HCEC 1CT (cell line): ENCODE data around the gene PABPN1.

Experiments
- DNase-seq: peaks from one replicate; pipeline ENCODE4 v3.0.0-alpha.2; 2017

The PABPN1 gene

DNA sequence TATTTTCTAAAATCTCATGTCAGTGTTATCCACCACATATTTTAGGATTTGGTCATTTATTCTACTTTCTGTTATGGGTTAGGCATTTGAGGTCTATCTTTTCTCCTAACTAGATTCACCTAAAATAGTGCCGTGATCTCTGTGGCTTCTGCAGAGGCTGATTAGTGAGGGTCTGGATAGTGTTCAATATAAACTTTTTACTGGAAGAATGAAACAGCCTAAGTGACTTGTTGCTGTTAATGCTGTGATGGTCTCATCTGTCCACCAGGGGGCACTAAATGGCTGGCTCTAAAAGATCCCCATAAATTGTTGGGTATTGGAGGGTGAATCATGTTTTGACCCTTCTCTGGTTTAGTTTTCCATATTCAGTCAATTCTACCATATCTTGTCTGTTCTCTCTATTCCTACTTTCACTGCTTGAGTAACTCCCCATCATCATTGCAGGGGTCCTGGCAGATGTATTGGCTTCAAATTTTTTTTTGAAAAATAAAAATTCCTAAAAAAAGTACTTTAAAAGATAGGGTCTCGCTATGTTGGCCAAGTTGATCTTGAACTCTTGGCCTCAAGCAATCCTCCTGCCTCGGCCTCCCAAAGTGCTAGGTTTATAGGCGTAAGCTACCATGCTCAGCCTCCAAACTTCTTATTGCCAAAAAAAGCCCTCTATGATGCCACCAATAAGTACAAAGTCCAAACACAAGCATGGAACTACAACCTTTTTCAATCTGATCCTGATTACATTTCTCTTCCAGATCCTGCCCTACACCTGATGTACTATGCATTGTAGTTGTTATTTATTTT lies 6.9 kb downstream of the PABPN1 start:
- DNase-seq, result peak; percentile 54

DNA sequence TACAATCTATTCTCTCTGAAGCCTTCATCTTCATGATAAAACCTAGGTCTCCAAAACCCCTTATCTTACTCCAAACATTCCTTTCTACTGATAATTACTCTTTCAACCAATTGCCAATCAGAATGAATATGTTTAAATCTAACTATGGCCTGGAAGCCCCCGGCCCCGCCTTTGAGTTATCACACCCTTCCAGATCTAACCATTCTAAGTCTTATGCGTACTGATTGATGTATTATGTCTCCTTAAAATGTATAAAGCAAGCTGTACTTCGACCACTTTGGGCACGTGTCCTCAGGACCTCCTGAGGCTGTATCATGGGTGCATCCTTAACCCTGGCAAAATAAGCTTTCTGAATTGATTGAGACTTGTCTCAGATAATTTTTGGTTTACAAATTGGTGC lies 14.4 kb downstream of the PABPN1 start:
- no peak for DNase-seq

DNA sequence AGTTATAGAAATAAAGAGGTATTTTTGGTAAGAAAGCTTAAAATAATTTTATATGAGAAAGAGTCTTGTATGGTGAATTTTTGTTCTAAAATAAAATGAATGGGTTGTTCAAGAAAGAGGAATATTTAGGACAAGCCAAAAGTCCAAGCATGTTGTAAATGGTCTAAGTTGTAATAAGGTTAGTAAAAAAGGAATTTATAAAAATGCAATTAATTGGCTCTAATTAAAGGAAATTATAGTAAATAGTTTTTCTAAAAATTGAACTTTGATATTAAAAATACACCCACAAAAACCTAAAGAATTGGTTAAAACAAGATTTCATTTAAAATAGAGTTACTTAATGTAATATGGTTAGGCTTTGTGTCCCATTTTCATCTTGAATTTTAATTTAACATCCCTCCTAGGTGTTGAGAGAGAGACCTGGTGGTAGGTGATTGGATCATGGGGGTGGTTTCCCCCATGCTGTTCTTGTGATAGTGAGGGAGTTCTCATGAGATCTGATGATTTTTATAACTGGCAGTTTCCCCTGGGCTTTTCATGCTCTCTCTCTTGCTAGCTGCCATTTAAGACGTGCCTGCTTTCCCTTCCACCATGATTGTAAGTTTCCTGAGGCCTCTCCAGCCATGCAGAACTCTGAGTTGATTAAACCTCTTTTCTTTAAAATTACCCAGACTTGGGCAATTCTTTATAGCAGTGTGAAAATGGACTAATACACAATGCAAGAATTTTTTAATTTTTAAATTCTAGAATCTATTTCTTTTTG lies 18.4 kb downstream of the PABPN1 start:
- no peak for DNase-seq

DNA sequence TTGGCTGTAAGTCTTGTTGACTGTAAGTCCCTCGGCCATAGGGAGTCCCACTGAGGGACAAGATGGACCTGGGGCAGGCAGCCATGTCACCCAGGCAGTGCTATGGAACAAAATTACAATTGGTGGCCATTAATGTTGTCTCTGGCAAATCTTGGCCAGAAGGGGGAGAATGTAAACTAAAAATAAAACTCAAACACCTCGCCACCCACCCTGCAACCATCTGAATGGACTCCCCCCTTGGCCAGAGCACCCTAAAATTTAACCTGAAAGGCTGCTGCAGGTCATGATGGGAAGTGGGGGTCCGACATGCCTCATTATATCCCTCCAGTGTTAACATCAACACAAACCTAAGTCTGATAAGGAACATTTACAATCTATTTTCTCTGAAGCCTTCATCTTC lies 23.2 kb downstream of the PABPN1 start:
- no peak for DNase-seq

DNA sequence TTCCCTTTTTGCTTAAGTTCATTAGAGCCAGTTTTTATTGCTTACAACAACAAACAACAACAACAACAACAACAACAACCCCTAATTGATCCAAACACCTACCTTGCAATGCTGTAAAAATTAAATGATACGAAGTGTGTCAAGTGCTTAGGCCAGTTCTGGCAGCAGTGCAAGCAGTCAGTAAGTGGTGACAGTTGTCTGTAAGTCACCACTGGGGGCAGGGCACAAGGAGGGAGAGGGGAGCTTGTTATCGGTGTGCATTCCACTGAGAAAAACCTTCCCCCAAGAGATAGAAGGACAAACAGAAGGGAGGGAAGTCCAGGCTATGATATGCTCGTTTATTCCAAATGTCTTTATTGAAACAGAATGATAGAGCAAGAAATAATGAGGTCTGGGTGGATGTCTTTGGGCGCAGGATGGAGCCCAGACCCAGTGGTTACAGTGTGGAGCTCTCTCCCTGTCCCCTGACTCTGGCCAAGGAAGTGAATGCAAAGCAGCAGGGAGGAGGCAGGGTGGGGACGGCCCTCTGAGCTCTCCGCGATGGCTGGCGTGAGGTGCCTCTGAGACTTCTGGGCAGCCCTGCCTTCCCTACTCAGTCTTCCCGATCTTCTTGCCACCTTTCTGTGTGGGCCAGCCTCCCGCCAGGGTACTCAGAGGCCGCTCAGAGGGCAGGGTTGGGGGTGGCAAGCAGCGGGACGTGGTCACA lies 24.9 kb downstream of the PABPN1 start:
- DNase-seq, result no peak

DNA sequence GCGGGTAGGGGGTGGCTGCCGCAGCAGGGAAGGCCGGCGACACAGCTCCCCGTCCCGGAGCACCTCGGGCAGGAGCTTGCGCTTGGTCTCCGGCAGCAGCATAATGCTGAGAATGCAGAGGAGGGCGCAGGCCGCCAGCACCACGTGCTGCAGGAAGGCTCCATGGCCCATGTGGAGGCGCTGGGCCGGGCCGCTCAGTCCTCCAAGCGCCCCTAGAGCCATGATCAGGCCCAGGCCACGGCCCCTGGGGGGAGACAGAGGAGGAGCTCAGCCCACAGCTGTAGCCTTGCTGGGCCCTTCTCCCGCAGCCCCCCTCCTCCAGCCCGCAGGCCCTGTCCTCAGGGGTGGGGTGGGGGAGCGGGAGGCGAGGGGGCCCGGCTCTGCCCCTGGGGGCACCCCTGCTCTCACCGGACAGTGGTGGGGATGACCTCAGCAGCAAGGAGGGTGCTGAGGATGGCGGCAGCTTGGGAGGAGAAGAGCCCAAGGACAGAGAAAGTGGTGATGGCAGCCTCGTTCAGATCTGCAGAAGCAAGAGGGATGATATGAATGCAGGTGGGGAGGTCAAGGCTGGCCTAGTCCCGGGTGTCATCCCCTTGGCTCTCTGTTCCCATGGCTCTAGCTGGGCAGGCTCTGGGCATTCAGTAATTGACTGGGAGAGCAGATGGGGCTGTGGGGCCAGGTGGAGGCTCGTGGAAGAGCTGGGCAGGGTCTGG lies 25.6 kb downstream of the PABPN1 start:
- DNase-seq, result no peak

DNA sequence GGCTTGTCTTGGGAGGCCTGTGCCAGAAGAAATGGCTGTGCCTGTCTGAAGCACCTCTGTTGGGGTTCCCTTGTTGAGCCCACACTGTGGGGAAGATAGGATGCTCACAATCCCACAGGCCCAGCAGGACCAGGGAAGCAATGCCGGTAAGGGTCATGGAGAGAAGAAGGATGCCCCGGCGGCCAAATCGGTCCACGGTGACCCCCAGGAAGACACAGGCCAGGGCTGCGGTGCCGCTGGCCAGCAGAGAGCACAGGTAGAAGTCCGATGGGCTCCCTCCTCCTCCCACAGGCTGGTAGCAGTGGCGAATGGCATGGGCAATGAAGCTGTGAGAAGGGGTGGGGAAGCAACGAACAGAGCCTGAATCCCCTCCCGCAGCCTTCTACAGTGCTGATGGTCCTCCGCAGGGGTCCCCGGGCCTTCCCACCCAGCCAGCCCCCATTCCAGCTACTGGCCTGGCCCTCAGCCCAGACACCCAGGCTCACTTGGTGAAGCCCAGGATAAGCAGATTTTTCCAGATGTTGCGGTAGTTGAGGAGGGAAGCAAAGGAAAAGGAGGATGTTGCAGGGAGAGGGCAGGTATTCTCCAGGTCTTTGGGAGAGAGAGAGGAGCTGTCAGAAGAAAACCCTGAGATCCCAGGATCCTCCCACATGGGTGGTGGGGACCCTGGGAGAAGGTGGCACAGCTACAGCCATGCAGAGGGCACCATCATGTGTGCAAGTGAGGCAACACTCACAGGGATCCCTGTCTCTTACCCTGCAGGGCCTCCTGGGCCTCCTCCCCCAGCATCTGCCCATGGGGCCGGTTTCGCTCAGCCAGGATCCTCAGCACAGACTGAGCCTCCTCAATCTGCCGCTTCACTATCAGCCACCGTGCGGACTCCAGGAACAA lies 26.4 kb downstream of the PABPN1 start:
- no peak for DNase-seq

DNA sequence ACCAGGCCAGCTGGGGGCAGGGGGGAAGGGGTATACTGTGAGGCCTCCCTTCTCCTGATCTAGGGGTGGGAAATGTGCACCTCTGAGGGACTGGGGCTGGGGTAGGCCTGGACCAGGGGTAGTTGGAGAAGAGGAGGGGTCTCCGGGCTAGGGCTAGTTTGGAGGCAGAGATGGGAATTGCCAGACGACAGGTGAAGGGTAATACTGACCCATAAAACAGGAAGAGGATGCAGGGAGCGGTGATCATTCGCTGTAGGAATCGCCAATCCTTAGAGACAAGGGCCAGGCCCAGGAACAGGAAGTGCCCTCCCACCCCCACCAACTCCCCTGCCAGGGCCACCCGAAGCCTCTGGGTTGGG lies 27.0 kb downstream of the PABPN1 start:
- no peak for DNase-seq

DNA sequence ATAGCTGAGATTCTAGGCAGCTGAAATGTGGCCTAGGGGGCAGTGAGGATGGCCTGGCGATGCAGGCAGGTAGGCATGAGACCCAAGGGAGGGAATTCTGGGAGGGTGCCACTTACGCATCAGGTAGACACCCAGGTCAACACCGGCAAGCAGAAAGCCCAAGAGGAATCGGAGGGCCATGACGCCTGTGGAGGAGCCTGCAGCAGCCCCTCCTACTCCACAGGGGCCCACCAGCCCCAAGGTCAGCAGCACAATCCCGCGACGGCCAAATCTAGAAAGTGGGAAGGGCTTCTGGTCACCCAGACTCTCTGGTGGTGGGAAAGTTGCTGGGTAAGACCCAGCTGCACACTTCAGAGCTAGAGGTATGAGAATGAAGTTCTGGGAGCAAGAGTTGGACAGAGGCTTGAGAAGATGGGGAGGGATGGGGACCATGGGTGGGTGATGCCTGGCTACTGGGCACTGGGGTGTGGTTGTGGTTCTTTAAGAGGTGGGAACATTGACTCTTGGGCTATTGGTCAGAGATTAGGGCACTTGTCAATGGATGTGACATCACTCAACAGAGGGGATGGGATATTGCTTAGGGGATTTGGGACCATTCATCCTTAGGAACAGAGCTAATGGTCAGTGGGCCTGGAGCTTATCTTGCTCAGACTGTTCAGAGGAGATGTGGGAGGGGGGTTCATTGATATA lies 28.0 kb downstream of the PABPN1 start:
- no peak for DNase-seq

DNA sequence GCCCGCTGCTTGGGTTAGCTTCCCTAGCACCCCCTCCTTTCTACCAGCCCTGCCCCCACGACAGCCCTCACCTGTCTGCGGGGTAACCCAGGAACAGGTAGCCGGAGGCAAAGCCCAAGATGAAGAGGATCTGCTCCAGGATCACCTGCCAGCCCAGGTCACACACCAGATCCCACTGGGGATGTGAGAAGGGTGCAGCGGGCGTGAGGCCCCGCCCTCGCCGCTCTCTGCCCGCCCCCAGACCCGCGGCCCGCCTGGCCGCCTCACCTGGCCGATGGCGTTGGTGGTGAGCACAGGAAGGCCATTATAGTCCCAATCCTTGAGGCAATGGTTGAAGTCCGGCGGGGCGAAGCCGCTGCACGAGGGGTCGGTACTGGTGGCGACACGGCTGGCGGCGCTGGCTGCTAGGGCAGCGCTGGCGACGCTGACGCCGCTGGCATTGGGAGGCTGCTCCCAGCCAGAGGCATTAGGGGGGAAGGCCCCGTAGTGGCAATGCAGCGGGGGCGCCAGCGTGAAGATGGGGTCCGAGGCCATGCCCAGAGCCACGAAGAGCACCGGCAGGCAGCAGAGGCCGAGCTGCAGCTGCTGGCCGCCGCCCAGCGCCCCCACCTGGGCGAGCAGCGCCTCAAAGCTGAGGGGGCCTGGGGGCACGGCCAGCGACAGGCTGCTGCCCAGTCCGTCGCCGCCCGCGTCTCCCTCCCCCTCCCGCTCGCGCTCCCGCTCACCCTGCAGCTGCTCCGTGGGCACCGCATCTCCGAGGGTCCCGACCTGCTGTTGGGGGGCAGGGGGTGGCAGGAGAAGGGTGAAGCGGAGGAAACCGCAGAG lies 30.6 kb downstream of the PABPN1 start:
- no peak for DNase-seq

DNA sequence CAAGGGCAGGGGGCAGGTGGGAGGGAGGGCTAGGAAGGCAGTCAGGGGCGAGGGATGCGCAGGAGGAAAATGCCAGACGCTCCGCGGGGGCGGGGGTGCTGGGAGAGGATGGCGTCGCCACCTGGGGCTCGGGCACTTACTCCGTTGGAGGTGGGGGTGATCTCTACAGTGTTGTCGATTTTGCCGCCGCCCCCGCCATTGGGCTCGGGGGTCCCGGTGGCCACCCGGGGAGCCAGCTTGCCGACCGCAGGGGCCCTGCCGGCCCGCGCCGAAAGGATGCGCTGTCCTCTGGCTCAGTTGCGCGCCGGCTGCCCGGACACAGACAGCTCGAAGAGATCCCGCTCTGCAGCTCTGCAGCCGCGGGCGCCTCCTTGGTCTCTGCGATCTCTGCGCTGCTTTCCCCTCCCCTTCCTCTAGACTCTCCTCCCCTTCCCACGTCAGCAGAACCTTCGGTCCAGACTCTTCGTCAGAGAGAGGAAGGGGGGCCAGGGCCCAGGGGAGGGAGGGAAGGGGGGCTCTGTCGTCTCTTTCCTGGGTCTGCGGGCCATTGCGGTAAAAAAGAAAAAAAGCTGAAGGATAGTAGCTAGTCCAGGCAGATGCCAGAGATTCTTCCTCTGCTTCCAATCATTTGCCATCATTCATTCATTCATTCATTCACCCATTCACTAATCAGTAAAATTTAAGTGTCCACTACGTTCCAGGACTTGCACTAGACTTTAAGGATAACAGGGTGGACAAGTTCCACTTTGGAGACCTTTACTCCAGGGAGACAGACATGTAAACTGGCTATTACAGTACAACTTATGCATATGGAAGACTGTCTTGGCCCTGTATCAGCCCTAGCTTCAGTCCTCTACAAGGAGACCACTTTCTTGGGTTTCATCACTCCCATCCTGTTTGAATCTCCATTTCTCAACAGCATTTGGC lies 31.5 kb downstream of the PABPN1 start, which contains the start of gene SLC22A17:
Gene SLC22A17 (minus strand): TSS at position 382 of the 927 bp plus-strand sequence.
- DNase-seq, result no peak

DNA sequence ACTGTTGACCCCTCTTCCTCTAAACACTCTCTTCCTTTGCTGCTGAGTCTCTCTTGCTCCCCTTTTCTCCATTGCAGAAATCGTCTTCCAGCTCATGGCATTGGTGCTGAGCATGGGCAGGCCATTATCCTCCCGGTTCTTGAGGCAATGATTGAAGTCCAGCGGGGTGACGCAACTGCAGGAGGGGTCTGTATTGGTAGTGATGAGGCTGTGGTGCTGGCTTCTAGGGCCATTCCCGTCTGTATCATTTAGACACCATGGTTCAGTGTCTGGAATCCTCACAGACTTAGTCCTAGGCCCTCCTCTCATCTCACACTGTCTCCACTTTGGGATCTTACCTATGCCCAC lies 32.1 kb downstream of the PABPN1 start:
- no peak for DNase-seq

DNA sequence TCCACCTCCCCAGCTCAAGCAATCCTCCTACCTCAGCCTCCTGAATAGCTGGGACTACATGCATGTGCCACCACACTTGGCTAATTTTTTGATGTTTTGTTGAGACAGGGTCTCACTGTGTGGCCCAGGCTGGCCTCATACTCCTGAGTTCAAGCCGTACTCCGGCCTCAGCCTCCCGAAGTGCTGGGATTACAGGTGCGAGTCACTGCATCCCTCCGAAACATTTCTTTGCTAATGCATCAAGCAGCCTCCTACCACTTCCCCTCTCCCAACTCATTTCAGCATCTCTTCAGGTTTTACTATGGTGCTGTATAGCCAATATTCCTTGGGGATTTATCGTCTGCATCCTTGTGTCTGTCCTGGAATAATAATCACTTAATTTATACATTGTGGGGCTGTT lies 33.7 kb downstream of the PABPN1 start:
- no peak for DNase-seq

DNA sequence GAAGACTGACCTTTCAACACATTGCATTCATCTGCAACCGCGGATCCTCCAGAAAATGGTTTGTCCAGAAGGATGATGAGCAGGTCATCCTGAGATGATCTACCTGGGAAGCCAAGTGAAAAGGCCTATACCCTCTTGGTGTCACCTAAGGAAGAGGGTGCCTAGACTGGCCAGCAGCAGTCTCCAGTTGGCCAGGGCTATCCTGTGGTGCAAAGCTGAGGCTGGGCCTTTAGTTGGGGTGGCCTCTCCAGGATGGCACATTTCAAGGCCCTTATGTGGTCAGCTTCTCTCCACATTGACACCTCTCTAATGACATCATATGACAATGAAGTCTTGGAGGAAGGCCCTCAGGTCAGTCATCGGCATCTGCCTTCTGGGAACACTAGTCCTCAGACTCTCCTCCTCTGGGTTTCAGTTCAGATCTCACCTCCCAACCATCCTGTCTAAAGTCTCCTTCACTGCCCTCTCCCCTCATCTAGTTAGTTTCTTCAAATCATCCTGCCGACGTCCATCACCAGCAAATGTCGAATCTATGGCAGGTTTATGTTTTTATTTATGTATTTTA lies 34.7 kb downstream of the PABPN1 start:
- no peak for DNase-seq

DNA sequence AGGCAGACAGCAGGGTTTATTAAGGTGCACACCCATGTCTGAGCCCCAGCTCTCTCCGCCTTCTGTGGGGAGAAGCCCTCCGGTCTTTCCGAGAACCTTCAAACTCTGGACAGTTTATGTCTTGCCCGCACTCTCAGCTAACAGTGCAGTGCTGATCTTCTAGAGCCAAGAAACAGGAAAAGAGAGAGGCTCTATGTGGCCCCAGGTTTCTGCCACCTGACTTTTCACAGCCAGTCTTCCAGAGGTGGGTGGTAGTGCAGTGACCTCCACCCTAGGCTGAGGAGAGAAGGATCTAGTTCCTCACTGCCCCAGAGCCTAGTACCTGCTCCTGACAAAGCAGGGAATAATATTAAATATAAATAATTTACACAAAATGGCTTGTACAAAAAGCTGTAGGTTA lies 35.4 kb downstream of the PABPN1 start:
- DNase-seq, result no peak

DNA sequence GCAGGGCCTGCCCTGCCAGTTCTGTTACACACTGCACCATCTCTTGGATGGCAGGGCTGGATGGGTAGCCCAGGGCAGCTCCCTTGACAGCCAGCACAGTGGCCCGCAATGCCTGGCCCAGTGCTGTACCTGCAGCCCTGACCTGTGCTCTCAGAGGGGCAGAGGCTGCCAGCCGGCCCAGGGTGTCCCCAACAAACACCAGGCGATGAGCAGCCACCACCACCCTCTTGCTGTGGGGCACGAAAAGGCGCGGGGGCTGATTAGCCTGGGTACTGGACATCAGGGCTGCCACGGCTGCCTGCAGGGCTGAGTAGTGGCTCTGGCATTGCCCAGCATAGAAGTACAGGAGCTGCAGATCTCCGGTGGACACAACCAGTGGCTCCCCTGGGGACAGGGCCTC lies 36.0 kb downstream of the PABPN1 start:
- DNase-seq, result no peak

DNA sequence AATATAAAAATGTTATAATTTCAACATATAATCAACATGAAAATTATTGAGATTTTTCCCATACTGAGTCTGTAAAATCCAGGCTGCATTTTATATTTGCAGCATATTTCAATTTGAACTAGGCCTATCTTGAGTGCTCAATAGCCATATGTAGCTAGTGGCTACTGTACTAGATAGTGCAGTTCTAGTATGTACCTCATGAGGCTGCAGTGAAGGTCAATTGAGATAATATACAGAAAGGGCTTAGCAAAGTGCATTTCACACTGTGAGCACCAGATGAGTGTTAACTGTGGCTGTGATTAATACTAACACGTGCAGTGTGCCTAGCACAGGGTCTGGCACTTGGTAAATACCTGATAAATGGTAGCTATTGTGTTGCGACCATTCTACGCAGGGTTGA lies 36.8 kb downstream of the PABPN1 start:
- no peak for DNase-seq

DNA sequence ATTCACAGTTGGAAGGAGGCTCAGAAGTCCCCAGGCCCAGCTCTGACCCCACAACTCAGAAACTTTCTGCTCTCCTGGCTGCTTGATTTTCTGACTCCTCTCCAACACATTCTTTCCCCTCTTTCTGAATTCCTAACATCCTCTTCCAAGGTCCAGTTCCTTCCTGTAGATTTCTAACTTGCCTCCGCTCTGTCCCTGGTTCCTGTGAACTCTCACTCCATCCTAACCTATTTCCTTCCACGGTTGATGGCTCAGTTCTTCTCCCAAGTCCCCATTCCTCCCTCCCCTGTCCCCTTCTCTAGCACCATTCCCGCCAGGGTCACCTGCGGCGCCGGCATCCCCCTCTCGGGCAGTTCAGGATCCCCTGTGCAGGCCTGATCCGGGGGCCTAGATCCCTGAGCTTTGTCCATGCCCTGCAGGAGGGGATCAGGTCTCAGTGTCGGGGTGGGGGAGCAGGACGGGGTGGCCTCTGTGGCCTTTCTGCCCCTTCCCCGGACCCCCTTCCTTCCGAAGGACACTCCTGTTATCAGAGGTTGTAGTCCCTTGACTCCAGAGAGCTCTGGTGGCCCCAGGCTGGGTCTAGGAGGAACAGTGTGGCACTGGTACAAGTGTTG lies 37.4 kb downstream of the PABPN1 start:
- no peak for DNase-seq

DNA sequence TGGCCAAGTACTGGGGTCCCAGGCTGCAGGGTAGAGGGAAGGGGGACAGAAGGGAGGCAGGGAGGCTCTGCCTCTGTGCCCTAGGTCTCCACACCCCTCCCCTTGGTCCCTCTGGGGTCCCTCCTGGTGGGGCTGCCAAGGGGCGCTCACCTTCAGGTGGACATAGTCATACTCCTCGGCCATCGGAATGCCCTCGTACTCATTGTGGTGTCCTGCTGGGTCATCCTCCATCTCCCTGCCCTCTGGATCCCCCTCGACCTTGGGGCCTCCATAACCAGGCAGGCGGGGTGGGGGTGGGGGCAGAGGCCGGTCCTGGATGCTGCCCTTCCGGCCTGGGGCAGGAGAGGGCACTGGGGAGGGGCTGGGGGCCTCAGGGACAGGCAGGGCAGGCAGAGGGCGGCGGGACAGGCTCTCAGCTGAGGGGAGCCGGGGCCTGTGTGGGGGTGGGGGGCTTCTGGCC lies 37.9 kb downstream of the PABPN1 start:
- DNase-seq, result no peak
